A549 (cell line): ENCODE results near the gene SLC23A3.

Experiments used
- CTCF ChIP-seq: fragments of >200 bp; sonication (Bioruptor Twin); formaldehyde crosslinking; IDR thresholded peaks from 3 replicates; pipeline ENCODE4 v1.5.1; 2016
- EP300 ChIP-seq, 2 experiments: fragments of >200 bp; sonication (Bioruptor Twin); formaldehyde crosslinking; IDR thresholded peaks; 2 replicates in 1 of 2; 3 replicates in 1 of 2; pipeline ENCODE4 v1.6.1; 2016 to 2017
- POLR2A ChIP-seq: IDR thresholded peaks from 2 replicates; pipeline ENCODE4 v1.6.1; 2012; ENCODE audit warnings: mild to moderate bottlenecking, low read length
- RNF2 ChIP-seq: fragments of 200-600 bp; sonication (generic); IDR thresholded peaks from 2 replicates; pipeline ENCODE4 v1.6.1; 2016; ENCODE audit warnings: low read depth, mild to moderate bottlenecking, antibody characterized with exemption, moderate library complexity, borderline replicate concordance
- TP53 ChIP-seq: fragments of 250-450 bp; sonication (Bioruptor Pico); IDR thresholded peaks from 2 replicates; pipeline ENCODE4 v1.5.0; 2021; ENCODE audit warnings: mild to moderate bottlenecking, moderate library complexity

- TF ChIP-seq EP300 (IDR thresholded peaks at IDR 0.05) = no peak
- no peak for TF ChIP-seq CTCF
- TF ChIP-seq TP53 (CRISPR knock-in tag) = no peak
- no peak for TF ChIP-seq POLR2A
- no peak for TF ChIP-seq RNF2
Measured at GRCh38 chr2:219112651-219113338, 57.0 kb downstream of the SLC23A3 start.
